D721Med (cell line): ENCODE data around the gene PCDHAC2.

Experiments used
- DNase-seq: peaks from one replicate; pipeline ENCODE4 v3.0.0; 2011; ENCODE audit warnings: low spot score; ENCODE audit not compliant: insufficient read length
- FAIRE-seq: peaks from 2 replicates; lab custom pipeline; 2011; peaks lifted over from hg19 to GRCh38; lab: Jason Lieb, UNC
- TF ChIP-seq, protein P1 (sequence below): IDR thresholded peaks from 2 replicates; pipeline ENCODE4 v1.5.1; 2012; ENCODE audit warnings: mild to moderate bottlenecking, control low read depth; ENCODE audit not compliant: insufficient read depth; ENCODE audit errors: missing control alignments

PCDHAC2 gene

DNA sequence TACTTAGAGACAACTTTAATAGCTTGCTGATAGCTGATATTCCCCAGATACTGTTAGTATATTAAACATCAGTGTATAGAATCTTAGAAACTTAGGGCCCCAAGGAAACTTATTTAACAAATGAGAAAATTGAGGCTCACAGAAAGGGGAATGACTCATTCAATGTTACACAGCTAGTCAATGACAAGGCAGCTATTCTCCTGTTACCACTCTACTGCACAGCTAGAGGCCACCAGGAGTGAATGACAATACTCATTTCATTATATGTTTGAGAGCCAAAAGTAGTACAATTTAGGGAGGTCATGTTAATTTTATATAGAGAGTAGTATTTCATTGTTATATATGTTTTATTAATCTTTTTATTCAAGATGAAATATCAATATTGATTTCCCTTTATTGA lies 51.7 kb downstream of the PCDHAC2 start:
- no peak for DNase-seq
- TF ChIP-seq, protein P1, sequence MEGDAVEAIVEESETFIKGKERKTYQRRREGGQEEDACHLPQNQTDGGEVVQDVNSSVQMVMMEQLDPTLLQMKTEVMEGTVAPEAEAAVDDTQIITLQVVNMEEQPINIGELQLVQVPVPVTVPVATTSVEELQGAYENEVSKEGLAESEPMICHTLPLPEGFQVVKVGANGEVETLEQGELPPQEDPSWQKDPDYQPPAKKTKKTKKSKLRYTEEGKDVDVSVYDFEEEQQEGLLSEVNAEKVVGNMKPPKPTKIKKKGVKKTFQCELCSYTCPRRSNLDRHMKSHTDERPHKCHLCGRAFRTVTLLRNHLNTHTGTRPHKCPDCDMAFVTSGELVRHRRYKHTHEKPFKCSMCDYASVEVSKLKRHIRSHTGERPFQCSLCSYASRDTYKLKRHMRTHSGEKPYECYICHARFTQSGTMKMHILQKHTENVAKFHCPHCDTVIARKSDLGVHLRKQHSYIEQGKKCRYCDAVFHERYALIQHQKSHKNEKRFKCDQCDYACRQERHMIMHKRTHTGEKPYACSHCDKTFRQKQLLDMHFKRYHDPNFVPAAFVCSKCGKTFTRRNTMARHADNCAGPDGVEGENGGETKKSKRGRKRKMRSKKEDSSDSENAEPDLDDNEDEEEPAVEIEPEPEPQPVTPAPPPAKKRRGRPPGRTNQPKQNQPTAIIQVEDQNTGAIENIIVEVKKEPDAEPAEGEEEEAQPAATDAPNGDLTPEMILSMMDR, result no peak
- FAIRE-seq, result no peak
